NCI-H2081 treated with DMSO at 0.1 percent for 48 hours (cell line): Measurements from ENCODE around the gene SRPK2.
"Not testable (repeated sequence)": the region's sequence is repeated elsewhere in the genome, so short reads cannot be mapped to it uniquely, and the experiment has no call there.

Experiments used
- DNase-seq: peaks from one replicate; lab custom pipeline; 2025; lab: John Stamatoyannopoulos, UW

Gene SRPK2

DNA sequence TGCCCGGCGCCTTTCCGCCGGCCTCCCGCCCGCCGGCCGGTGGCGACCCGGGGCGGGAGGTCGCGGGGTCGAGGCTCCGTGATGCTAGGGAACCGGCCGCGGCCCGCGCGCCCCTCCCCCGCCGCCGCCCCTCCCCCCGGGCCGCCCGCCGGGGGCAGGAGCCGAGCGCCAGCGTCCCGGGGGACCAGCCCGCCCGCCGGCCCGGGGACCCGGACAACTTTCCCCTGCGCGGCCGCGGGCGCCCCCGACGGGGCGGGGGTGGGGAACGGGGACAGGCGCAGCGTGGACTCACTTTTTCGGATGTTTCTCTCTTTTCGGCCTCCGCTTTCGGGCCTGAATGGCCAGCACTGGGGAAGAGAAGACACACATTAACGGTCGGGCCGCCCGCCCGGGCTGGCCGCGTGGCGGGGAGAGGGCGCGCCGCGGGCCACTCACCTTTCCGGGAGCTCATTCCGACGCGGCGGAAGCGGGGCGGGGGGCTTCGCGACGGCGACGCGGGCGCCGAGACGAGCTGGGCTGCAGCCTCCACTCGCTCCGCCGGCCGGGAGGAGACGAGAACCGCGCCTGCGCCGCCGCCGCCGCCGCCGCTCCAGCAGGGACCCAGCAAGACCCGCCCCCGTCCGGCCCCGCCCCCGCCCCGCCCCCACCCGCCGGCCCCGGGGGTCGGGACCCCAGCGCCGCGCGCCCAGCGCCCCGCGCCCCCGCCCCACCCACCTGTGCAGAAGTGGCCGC lies at the start of gene SRPK2:
TSS of gene SRPK2 (minus strand) at position 566 of the 732 bp plus-strand sequence.
- DNase-seq: no peak

- no peak for DNase-seq
These were observed 49.5 kb upstream of the SRPK2 start for GRCh38 chr7:105438254-105438653.

- not testable (repeated sequence) for DNase-seq
These were observed 48.6 kb upstream of the SRPK2 start for GRCh38 chr7:105437356-105437755.

GRCh38 chr7:105429746-105430612 lies 41.3 kb upstream of the SRPK2 start:
- peak; percentile 4 for DNase-seq

- DNase-seq: no peak
These were observed 38.0 kb upstream of the SRPK2 start for GRCh38 chr7:105426606-105427146.

DNA sequence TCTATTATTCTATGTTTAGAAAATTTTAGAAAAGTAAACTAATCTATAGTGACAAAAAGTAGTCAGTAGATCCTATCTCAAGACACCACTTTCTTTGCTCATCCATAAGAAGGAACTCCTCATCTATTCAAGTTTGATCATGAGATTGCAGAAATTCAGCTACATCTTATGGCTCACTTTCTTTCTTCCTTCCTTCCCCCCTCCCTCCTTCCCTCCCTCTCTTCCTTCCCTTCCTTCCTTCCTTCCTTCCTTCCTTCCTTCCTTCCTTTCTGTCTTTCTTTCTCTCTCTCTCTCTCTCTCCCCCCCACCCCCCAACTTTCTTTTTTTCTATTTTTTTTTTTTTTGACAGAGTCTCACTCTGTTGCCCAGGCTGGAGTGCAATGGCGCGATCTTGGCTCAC lies 35.3 kb upstream of the SRPK2 start:
- no peak for DNase-seq

DNA sequence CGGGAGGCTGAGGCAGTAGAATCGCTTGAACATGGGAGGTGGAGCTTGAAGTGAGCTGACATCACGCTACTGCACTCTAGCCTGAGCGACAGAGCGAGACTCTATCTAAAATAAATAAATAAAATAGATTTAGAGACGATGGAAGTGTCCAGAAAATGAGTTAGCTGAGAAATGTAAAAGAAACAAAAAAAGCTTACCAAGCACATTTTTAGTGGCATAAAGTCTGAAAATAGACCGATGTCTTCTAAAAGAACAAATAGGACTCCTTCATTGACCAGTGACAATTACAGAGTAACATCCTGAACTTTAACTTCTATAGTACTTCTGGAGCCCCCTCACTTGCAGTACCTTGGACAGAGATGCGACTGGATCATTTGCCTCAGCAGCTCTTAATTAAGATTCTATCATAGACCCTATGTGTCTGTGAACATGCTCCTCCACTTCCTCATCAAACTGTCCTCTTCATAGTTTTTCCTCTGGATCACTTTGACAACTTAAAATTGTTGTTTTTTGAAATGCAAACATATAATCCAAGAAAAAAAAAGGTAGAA lies 25.2 kb upstream of the SRPK2 start:
- no peak for DNase-seq

DNA sequence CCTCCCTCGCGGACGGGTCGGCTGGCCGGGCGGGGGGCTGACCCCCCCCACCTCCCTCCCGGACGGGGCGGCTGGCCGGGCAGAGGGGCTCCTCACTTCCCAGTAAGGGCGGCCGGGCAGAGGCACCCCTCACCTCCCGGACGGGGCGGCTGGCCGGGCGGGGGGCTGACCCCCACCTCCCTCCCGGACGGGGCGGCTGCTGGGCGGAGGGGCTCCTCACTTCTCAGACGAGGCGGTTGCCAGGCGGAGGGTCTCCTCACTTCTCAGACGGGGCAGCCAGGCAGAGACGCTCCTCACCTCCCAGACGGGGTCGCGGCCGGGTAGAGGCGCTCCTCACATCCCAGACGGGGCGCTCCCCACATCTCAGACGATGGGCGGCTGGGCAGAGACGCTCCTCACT lies 22.1 kb upstream of the SRPK2 start:
- not testable (repeated sequence) for DNase-seq

- not testable (repeated sequence) for DNase-seq
These were observed 21.1 kb upstream of the SRPK2 start for GRCh38 chr7:105409775-105410174.

DNA sequence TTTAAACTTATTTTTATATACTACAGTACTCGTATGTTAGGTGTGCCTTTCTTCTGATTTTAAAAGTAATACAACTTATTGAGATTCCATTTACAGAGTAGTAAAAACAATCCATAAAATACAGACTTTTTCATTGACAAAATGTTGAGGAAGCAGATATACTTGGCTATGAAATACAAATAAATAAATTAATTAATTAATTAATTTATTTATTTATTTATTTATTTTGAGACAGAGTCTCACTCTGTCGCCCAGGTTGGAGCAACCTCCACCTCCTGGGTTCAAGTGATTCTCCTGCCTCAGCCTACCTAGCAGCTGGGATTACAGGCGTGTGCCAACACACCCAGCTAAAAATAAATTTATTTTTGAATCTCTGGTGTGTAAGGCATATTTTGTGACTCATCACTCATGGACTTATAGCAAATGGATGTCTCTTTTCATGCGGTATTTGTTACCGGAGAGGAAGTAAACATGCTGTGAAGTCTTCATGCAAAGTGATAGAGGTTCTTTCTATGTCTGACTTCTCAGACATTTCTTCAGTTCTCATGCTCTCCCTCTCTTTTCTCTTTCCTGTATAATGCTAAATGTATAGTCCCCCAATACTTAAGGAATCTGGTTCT lies 20.2 kb upstream of the SRPK2 start:
- DNase-seq: no peak

GRCh38 chr7:105403128-105403527 lies 14.4 kb upstream of the SRPK2 start:
- no peak for DNase-seq

DNA sequence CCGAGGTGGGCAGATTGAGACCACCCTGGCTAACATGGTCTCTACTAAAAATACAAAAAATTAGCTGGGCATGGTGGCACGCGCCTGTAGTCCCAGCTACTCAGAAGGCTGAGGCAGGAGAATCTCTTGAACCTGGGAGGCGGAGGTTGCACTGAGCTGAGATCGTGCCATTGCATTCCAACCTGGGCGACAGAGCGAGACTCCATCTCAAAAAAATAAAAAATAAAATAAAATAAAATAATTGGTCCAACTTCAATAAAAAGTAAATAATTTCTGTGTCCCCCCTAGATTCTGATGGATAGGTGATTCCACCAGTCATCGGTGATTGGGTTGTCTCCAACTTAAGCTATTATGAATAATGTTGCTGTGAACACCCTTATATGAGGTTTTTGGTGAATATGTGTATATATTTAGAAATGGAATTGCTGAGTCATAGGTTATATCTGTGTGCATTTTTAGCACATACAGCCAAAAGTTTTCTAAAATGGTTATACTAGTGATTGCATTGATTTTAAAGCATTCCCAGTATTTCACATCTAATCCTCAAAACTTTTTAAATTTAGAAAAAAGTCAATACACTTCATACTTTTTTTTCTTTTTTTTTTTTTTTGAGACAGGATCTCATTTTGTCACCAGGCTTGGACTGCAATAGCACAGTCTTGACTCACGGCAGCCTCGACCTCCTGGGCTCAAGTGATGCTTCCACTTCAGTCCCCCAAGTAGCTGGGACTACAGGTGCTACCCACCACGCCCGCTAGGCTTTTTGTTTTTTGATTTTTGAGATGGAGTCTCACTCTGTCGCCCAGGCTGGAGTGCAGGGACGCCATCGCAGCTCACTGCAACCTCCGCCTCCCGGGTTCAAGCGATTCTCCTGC lies 13.7 kb upstream of the SRPK2 start:
- DNase-seq: no peak

- DNase-seq: no peak
These were observed 10.5 kb upstream of the SRPK2 start for GRCh38 chr7:105399043-105399725.

- no peak for DNase-seq
These were observed 7.8 kb upstream of the SRPK2 start for GRCh38 chr7:105396566-105396965.

DNA sequence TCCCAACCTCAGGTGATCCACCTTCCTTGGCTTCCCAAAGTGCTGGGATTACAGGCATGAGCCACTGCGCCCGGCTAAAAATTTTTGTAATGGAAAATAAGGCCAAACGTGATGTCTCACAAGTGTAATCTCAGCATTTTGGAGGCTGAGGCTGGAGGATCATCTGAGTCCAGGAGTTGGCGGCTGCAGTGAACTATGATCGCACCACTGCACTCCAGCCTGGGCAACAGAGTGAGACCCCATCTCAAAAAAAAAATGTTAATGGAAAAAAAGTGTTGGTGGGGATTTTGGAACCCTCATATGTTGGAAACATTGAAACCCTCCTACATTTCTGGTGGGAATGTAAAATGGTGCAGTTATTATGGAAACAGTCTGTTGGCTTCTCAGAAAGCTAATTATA lies 2.7 kb upstream of the SRPK2 start:
- DNase-seq: no peak

DNA sequence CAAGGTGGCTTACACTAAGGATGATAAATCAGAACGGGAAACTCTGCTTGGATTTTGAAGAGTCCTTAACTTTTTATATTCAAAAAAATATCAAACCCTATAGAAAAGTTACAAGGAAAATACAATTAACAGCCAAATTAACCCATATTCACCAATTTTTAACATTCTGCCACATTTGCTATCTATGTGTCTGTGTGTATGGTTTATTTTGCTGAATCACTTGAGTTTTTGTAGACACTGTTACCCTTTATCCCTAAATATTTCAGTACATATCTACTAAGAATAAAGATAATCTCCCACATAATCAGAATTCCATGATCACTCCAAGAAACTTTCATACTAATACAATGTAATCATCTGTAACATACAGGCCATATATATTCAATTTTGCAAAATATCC lies 1.2 kb upstream of the SRPK2 start:
- no peak for DNase-seq

DNA sequence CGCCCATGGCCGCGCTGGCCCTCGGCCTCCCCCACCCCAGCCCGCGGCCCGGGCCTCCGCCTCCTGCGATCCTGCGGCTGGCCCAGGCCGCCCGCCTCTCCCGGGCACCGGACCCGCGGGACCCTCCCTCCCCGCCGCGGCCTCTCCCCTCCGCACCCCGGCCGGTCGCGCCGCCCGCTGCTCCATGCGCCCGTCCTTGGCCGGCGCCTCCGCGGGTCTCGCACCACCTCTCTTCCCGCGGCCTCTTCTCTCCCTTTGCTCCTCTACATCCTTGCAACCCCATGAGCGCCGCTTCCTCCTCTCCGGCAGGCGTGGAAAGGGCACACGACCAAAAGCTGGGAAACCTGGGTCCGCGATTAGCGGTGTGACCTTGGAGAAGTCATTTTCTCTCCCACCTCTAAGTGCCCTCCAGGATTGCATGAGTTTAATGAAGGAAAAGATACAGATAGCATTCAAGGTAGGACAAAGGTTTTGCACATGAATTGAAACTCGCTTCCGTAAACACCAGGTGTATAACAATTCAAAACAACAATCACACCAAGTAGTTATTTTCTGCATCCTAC lies 448 bp upstream of the SRPK2 start:
- no peak for DNase-seq

DNA sequence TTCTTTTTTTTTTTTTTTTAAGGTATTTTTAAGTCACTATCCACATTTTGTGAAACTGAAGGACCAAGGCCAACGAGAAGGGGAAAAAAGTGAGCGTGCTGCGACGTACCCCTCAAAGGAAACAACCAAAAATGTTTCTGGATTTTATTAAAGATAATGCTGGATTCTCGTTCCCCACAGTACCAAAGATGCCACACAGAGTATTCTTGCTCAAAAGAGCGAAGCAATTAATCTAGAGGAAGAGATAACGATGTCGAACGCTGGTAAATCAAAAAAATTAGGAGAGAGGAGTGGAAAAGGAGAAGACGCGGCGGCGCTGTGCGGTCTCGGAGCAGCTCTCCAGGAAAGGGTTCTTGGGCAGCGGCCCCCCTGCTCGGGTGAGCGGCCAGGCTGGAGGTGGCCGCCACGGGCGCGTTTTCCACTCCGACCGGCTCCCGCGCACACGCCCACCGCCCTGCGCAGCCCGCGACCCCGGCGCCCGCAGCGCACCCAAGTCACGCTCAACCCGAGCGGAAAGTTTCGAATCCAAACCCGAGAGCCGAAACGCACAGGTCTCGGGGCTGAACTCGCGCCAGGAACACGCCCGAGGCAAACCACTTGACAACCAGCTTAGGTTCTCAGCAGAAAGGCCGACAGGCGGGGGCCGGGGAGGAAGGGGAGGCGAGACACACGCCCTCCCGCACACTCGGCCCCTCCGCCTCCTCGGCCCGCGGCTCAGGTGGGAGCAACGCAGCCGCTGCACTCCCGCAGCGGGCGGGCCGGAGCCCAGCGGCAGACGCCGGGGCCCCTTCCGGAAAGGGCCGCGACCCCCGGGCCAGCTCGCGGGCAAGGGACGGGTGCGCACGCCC lies 989 bp downstream of the SRPK2 start:
- no peak for DNase-seq

- DNase-seq: no peak
These were observed 10.8 kb downstream of the SRPK2 start for GRCh38 chr7:105377903-105378302.
